B cell (primary cell): Measurements from ENCODE around the gene CHRNA1. TPM values are rescaled to one million over a fixed set of nuclear protein-coding genes. Genes with fewer than 3 reads are reported as not detected.
"Not testable (repeated sequence)": the region's sequence is repeated elsewhere in the genome, so short reads cannot be mapped to it uniquely, and the experiment has no call there.

Experiments used
- ATAC-seq: fragments of 200-7000 bp; cut with Tn5 transposase; one replicate; pipeline ENCODE4 v1.10.0; 2021; ENCODE audit warnings: low read depth, mild to moderate bottlenecking, moderate number of reproducible peaks, moderate library complexity
- CTCF ChIA-PET: fragments of 350-600 bp; sonication (Branson Sonifier 250); formaldehyde crosslinking; loops from one replicate; lab custom pipeline; 2021; ENCODE audit warnings: antibody characterized with exemption, inconsistent platforms; lab: Charles Lee
- POLR2A ChIA-PET: fragments of 350-600 bp; sonication (Branson Sonifier 250); formaldehyde crosslinking; loops from one replicate; lab custom pipeline; 2021; ENCODE audit warnings: antibody characterized with exemption; lab: Charles Lee
- DNase-seq: peaks from one replicate; pipeline ENCODE4 v3.0.0; 2013
- H2AFZ ChIP-seq: 2 replicates; pipeline ENCODE4 v1.6.1; 2012; ENCODE audit warnings: mild to moderate bottlenecking, low read depth, low read length; ENCODE audit not compliant: insufficient read depth, poor library complexity, severe bottlenecking
- H3K27ac ChIP-seq, 2 donors: 1 replicate in 1 of 2; 2 replicates in 1 of 2; pipeline ENCODE4 v1.5.1; 2012 to 2013; ENCODE audit warnings: low read length in 2 of 2, mild to moderate bottlenecking in 2 of 2, moderate library complexity in 1 of 2
- H3K27me3 ChIP-seq, 4 experiments: fragments of 200-600 bp in 1 of 4; sonication (generic) in 1 of 4; replicated peaks in 1 of 4; 1 replicate in 2 of 4; 2 replicates in 2 of 4; pipeline versions ENCODE4 v1.6.1 to v1.7.0; 2013 to 2016; ENCODE audit warnings: low read length in 3 of 4, mild to moderate bottlenecking in 2 of 4, mixed read lengths in 1 of 4, moderate library complexity in 1 of 4; ENCODE audit not compliant: insufficient read depth in 4 of 4, control insufficient read depth in 3 of 4; ENCODE audit errors: control extremely low read depth in 1 of 4
- H3K36me3 ChIP-seq, 2 experiments: replicated peaks in 1 of 2; 1 replicate in 1 of 2; 2 replicates in 1 of 2; pipeline versions ENCODE4 v1.6.1 to v1.7.1; 2013; ENCODE audit warnings: low read length in 1 of 2; ENCODE audit not compliant: insufficient read depth in 2 of 2, control insufficient read depth in 1 of 2; ENCODE audit errors: control extremely low read depth in 1 of 2, extremely low read depth in 1 of 2
- H3K4me1 ChIP-seq, 2 donors: fragments of 200-600 bp in 1 of 2; sonication (generic) in 1 of 2; 1 replicate in 1 of 2; 2 replicates in 1 of 2; pipeline versions ENCODE4 v1.5.1 to v1.6.1; 2013 to 2017; ENCODE audit warnings: low read length in 2 of 2; ENCODE audit not compliant: control insufficient read depth in 2 of 2, insufficient read depth in 2 of 2
- H3K4me2 ChIP-seq: replicated peaks from 2 replicates; pipeline ENCODE3; 2012; ENCODE audit warnings: mild to moderate bottlenecking, low read depth, low read length; ENCODE audit not compliant: poor library complexity, severe bottlenecking
- H3K4me3 ChIP-seq, 5 experiments: fragments of 200-600 bp in 1 of 5; sonication (generic) in 1 of 5; 1 replicate in 3 of 5; 2 replicates in 2 of 5; pipeline versions ENCODE4 v1.5.1 to v1.7.0; 2011 to 2016; ENCODE audit warnings: low read length in 4 of 5, mild to moderate bottlenecking in 4 of 5, low read depth in 2 of 5, control low read depth in 1 of 5, moderate library complexity in 1 of 5; ENCODE audit not compliant: insufficient read depth in 1 of 5; ENCODE audit errors: control extremely low read depth in 1 of 5, extremely low read depth in 1 of 5
- H3K79me2 ChIP-seq: fragments of 200-600 bp; sonication (generic); one replicate; pipeline ENCODE4 v1.6.0; 2016; ENCODE audit warnings: low read length; ENCODE audit not compliant: control insufficient read depth, insufficient read depth
- H3K9ac ChIP-seq: fragments of 200-600 bp; sonication (generic); 2 replicates; pipeline ENCODE4 v1.6.1; 2017; ENCODE audit warnings: mild to moderate bottlenecking, low read length, moderate library complexity
- H3K9me3 ChIP-seq, 3 donors: one replicate each; pipeline versions ENCODE4 v1.6.1 to v1.7.1; 2013; ENCODE audit warnings: low read length in 2 of 3; ENCODE audit not compliant: control insufficient read depth in 2 of 3, insufficient read depth in 1 of 3; ENCODE audit errors: control extremely low read depth in 1 of 3
- H4K20me1 ChIP-seq: 2 replicates; pipeline ENCODE4 v1.6.0; 2012; ENCODE audit warnings: mild to moderate bottlenecking, low read length; ENCODE audit not compliant: insufficient read depth, control insufficient read depth, poor library complexity, severe bottlenecking
- H3K27ac Mint-ChIP-seq: one replicate; pipeline ENCODE4 v1.8.0; 2021; ENCODE audit warnings: mixed read lengths
- H3K27me3 Mint-ChIP-seq: one replicate; pipeline ENCODE4 v1.8.0; 2021; ENCODE audit warnings: mixed read lengths
- H3K4me1 Mint-ChIP-seq: one replicate; pipeline ENCODE4 v1.8.0; 2021; ENCODE audit warnings: mixed read lengths
- H3K4me3 Mint-ChIP-seq: one replicate; pipeline ENCODE4 v1.8.0; 2021; ENCODE audit warnings: mixed read lengths
- H3K9me3 Mint-ChIP-seq: one replicate; pipeline ENCODE4 v1.8.0; 2022; ENCODE audit warnings: mixed read lengths; ENCODE audit not compliant: insufficient read depth
- EZH2 ChIP-seq: IDR thresholded peaks from 2 replicates; pipeline ENCODE4 v1.6.1; 2012; ENCODE audit warnings: borderline replicate concordance, low read depth, mild to moderate bottlenecking, moderate library complexity, low read length; ENCODE audit not compliant: insufficient read depth, poor library complexity, severe bottlenecking
- WGBS: methylation state at CpG from one replicate; pipeline ENCODE4 v1.1.5; 2013; ENCODE audit warnings: missing lambda C conversion rate; ENCODE audit not compliant: insufficient coverage; 5-methylcytosine and 5-hydroxymethylcytosine counted together
- intact Hi-C: fragments of 100-400 bp; cut with micrococcal nuclease; formaldehyde crosslinking; loops from one replicate; pipeline ENCODE4 v1.10.0; 2022
- polyA plus RNA-seq: library from polyadenylated mRNA; depleted of rRNA; stranded (reverse); fragments of >200 nt; gene quantifications from 2 replicates; pipeline ENCODE4 v1.2.3, GENCODE V29; 2012
- total RNA-seq, 2 donors: library from RNA; stranded (reverse); fragments of 120-200 nt in 1 of 2; gene quantifications; 1 replicate in 1 of 2; 2 replicates in 1 of 2; pipeline versions ENCODE4 v1.2.3 to v1.2.4, GENCODE V29; 2013 to 2022
- TF ChIP-seq, protein P1 (sequence below): fragments of 200-600 bp; IDR thresholded peaks from one replicate; pipeline ENCODE4 v1.8.0; 2022; ENCODE audit warnings: antibody characterized with exemption, mild to moderate bottlenecking

Gene CHRNA1
- total and polyA plus RNA-seq, 2 donors (not counting 1 experiment from before 2014, with no cell fraction given), result 0.20 to 0.22 TPM

DNA sequence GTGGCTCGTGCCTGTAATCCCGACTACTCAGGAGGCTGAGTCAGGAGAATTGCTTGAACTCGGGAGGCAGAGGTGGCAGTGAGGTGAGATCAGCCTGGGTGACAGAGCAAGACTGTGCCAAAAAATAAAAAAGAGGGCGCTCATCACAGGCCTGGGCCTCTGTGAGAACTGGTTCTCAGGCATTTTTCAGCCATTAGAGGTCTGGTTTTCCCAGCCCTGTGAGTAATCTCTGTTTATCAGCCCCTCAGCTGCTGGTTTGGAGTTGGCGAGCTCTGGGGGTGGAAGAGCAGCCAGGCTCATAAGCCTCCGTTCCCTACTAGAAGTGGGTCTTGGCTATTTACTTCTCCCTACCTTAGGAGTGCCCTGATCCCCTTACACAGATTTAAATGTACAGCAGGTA lies 53.1 kb downstream of the CHRNA1 start:
- POLR2A ChIA-PET, result no interaction called here

DNA sequence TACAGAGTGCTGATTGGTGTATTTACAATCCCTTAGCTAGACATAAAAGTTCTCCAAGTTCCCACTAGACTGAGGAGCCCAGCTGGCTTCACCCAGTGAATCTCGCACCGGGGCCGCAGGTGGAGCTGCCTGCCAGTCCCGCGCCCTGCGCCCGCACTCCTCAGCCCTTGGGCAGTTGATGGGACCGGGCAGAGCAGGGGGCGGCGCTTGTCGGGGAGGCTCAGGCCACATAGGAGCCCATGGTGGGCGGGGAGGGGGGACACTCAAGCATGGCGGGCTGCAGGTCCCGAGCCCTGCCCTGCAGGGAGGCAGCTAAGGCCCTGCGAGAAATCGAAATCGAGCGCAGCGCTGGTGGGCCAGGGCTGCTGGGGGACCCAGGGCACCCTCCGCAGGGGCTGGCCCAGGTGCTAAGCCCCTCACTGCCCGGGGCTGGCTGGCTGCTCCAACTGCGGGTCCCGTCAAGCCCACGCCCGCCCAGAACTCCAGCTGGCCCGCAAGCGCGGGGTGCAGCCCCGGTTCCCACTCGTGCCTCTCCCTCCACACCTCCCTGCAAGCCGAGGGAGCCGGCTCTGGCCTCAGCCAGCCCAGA lies 54.8 kb downstream of the CHRNA1 start:
- H3K27ac Mint-ChIP-seq, H3K27me3 ChIP-seq, H4K20me1 ChIP-seq, H3K4me2 ChIP-seq, POLR2A ChIA-PET, H3K9me3 ChIP-seq, H3K4me1 ChIP-seq, H3K27ac ChIP-seq, H3K9ac ChIP-seq, H3K36me3 ChIP-seq, H2AFZ ChIP-seq, H3K4me1 Mint-ChIP-seq, H3K4me3 ChIP-seq, H3K4me3 Mint-ChIP-seq, ATAC-seq, H3K79me2 ChIP-seq, DNase-seq, H3K9me3 Mint-ChIP-seq: not testable (repeated sequence)
- WGBS, result 98% methylated on average over 32 of the region's 32 CpGs
- CTCF ChIA-PET, result interaction anchor here (0.9 kb wide), 1 partner anchor 40 kb away, joined by 3 read pairs; no protein-coding TSS in a partner anchor
- H3K27me3 Mint-ChIP-seq, result peaks cover 21% of the 10 kb centered on the region
- intact Hi-C loops, result loop anchor here (10.0 kb wide), 1 partner anchor 575 kb away; no protein-coding TSS in a partner anchor

More for the DNA sequence above, 53.1 kb downstream of the CHRNA1 start:
- Histone ChIP-seq H3K4me2 (no peak overlapping the region), H3K4me1 (no peaks in the 10 kb centered on the region), H3K79me2 (no peaks in the 10 kb centered on the region), H2AFZ (no peak overlapping the region), H3K27ac (no peak overlapping the region), H3K9me3 (peaks cover 0 to 7% (median 0%) of the 10 kb centered on the region in 3 donors), H3K36me3 (no peaks in the 10 kb centered on the region), H3K9ac (no peak overlapping the region), H4K20me1 (no peaks in the 10 kb centered on the region), H3K4me3 (no peak overlapping the region), H3K27me3 (peaks cover 0 to 5% (median 4%) of the 10 kb centered on the region in 4 experiments)
- CTCF ChIA-PET, result interaction anchor here (1.2 kb wide), 1 partner anchor 14 kb away, joined by 3 read pairs; no protein-coding TSS in a partner anchor
- intact Hi-C loops, result no loop called here
- H3K27ac Mint-ChIP-seq, result no peak overlapping the region
- no peak for DNase-seq
- TF ChIP-seq EZH2, result no peak
- TF ChIP-seq, protein P1, sequence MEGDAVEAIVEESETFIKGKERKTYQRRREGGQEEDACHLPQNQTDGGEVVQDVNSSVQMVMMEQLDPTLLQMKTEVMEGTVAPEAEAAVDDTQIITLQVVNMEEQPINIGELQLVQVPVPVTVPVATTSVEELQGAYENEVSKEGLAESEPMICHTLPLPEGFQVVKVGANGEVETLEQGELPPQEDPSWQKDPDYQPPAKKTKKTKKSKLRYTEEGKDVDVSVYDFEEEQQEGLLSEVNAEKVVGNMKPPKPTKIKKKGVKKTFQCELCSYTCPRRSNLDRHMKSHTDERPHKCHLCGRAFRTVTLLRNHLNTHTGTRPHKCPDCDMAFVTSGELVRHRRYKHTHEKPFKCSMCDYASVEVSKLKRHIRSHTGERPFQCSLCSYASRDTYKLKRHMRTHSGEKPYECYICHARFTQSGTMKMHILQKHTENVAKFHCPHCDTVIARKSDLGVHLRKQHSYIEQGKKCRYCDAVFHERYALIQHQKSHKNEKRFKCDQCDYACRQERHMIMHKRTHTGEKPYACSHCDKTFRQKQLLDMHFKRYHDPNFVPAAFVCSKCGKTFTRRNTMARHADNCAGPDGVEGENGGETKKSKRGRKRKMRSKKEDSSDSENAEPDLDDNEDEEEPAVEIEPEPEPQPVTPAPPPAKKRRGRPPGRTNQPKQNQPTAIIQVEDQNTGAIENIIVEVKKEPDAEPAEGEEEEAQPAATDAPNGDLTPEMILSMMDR, result no peak
- H3K4me3 Mint-ChIP-seq, result no peak overlapping the region
- H3K27me3 Mint-ChIP-seq, result peaks cover 21% of the 10 kb centered on the region
- 80% methylated on average over 4 of the region's 6 CpGs for WGBS
- no peak for ATAC-seq
- peaks cover 4% of the 10 kb centered on the region for H3K9me3 Mint-ChIP-seq
- no peaks in the 10 kb centered on the region for H3K4me1 Mint-ChIP-seq
